ENCODE data around the gene ONECUT3. TPM values are rescaled to one million over a fixed set of nuclear protein-coding genes. Genes with fewer than 3 reads are reported as not detected.

ONECUT3 gene
- total RNA-seq, 2 experiments from 2014 or later = not detected

- no peaks in the 10 kb centered on the region for H3K9me2 ChIP-seq (ENCODE audit: insufficient read depth, low read length)
- intact Hi-C loops (cut with micrococcal nuclease; ENCODE audit: unreplicated experiment) = no loop called here
- no peak for DNase-seq (ENCODE audit: low spot score)
- H2AFZ ChIP-seq (ENCODE audit: low read length) = no peak overlapping the region
- no TSS peak for BruUV-seq (replicated peaks)
- TF ChIP-seq EZH2phosphoT487 (IDR thresholded peaks at IDR 0.05; ENCODE audit: borderline replicate concordance, low read depth, low read length) (no peak), CTCF (conservative IDR thresholded peaks at IDR 0.05; ENCODE audit: low read length) (no peak)
- POLR2A ChIA-PET = interaction anchor here (0.6 kb wide), 1 partner anchor 47 kb away, joined by 4 read pairs; no protein-coding TSS in a partner anchor
- no peak overlapping the region for H3K27ac ChIP-seq (ENCODE audit: low read depth, low read length, poor library complexity, severe bottlenecking)
- H3K4me2 ChIP-seq (ENCODE audit: low read length) = no peak overlapping the region
- H3K36me3 ChIP-seq (ENCODE audit: insufficient read depth, low read length) = no peaks in the 10 kb centered on the region
- no peaks in the 10 kb centered on the region for H3K79me2 ChIP-seq (ENCODE audit: insufficient read depth, low read depth, low read length)
- H3K9me3 ChIP-seq (ENCODE audit: low read length) = no peaks in the 10 kb centered on the region
- no peaks in the 10 kb centered on the region for H4K20me1 ChIP-seq (ENCODE audit: insufficient read depth, low read length)
- peaks cover 17% of the 10 kb centered on the region for H3K4me1 ChIP-seq (ENCODE audit: insufficient read depth, low read length, poor library complexity, severe bottlenecking)
- CTCF ChIA-PET (ENCODE audit: unreplicated experiment) = no interaction called here
- no peak overlapping the region for H3K4me3 ChIP-seq (ENCODE audit: low read depth, low read length, poor library complexity, severe bottlenecking)
These were observed 7.7 kb upstream of the ONECUT3 start for GRCh38 chr19:1745589-1746031.

GRCh38 chr19:1746401-1747284 is 6.7 kb upstream of the ONECUT3 start:
- H3K36me3 ChIP-seq (ENCODE audit: insufficient read depth, low read length) = no peaks in the 10 kb centered on the region
- H4K20me1 ChIP-seq (ENCODE audit: insufficient read depth, low read length) = no peaks in the 10 kb centered on the region
- POLR2A ChIA-PET = interaction anchor here (0.6 kb wide), 2 partner anchors 45 to 500 kb away, joined by 3 to 4 read pairs; no protein-coding TSS in a partner anchor
- H3K79me2 ChIP-seq (ENCODE audit: insufficient read depth, low read depth, low read length) = no peaks in the 10 kb centered on the region
- H3K4me2 ChIP-seq (ENCODE audit: low read length) = no peak overlapping the region
- H3K27ac ChIP-seq (ENCODE audit: low read depth, low read length, poor library complexity, severe bottlenecking) = no peak overlapping the region
- intact Hi-C loops (cut with micrococcal nuclease; ENCODE audit: unreplicated experiment) = no loop called here
- H2AFZ ChIP-seq (ENCODE audit: low read length) = no peak overlapping the region
- no TSS peak for BruUV-seq (replicated peaks)
- H3K9me2 ChIP-seq (ENCODE audit: insufficient read depth, low read length) = no peaks in the 10 kb centered on the region
- no peak overlapping the region for H3K4me3 ChIP-seq (ENCODE audit: low read depth, low read length, poor library complexity, severe bottlenecking)
- CTCF ChIA-PET (ENCODE audit: unreplicated experiment) = no interaction called here
- no peak for DNase-seq (ENCODE audit: low spot score)
- no peak for TF ChIP-seq EZH2phosphoT487 (IDR thresholded peaks at IDR 0.05; ENCODE audit: borderline replicate concordance, low read depth, low read length)
- no peaks in the 10 kb centered on the region for H3K9me3 ChIP-seq (ENCODE audit: low read length)
- H3K4me1 ChIP-seq (ENCODE audit: insufficient read depth, low read length, poor library complexity, severe bottlenecking) = peaks cover 19% of the 10 kb centered on the region

GRCh38 chr19:1747285-1748114 is 5.8 kb upstream of the ONECUT3 start:
- H3K79me2 ChIP-seq (ENCODE audit: insufficient read depth, low read depth, low read length) = no peaks in the 10 kb centered on the region
- H3K9me2 ChIP-seq (ENCODE audit: insufficient read depth, low read length) = no peaks in the 10 kb centered on the region
- no peak for DNase-seq (ENCODE audit: low spot score)
- H3K4me1 ChIP-seq (ENCODE audit: insufficient read depth, low read length, poor library complexity, severe bottlenecking) = peaks cover 28% of the 10 kb centered on the region
- H3K27ac ChIP-seq (ENCODE audit: low read depth, low read length, poor library complexity, severe bottlenecking) = no peak overlapping the region
- H3K4me2 ChIP-seq (ENCODE audit: low read length) = peak overlapping the region; percentile 59
- intact Hi-C loops (cut with micrococcal nuclease; ENCODE audit: unreplicated experiment) = no loop called here
- H2AFZ ChIP-seq (ENCODE audit: low read length) = peak overlapping the region; percentile 80
- peak overlapping the region; percentile 22 for H3K4me3 ChIP-seq (ENCODE audit: low read depth, low read length, poor library complexity, severe bottlenecking)
- CTCF ChIA-PET (ENCODE audit: unreplicated experiment) = no interaction called here
- POLR2A ChIA-PET = no interaction called here
- H3K9me3 ChIP-seq (ENCODE audit: low read length) = no peaks in the 10 kb centered on the region
- no TSS peak for BruUV-seq (replicated peaks)
- no peaks in the 10 kb centered on the region for H4K20me1 ChIP-seq (ENCODE audit: insufficient read depth, low read length)
- H3K36me3 ChIP-seq (ENCODE audit: insufficient read depth, low read length) = no peaks in the 10 kb centered on the region
- TF ChIP-seq EZH2phosphoT487 (IDR thresholded peaks at IDR 0.05; ENCODE audit: borderline replicate concordance, low read depth, low read length) (no peak), CTCF (conservative IDR thresholded peaks at IDR 0.05; ENCODE audit: low read length) (no peak)

Data from OCI-LY7 (cell line).